Panc1 (cell line): ENCODE results near the gene MANF. TPM values are rescaled to one million over a fixed set of nuclear protein-coding genes. Genes with fewer than 3 reads are reported as not detected.
A peak's percentile ranks its signal among the peaks of the same experiment; 100 is the strongest.

Source experiments
- ATAC-seq: fragments of 200-7000 bp; cut with Tn5 transposase; 2 replicates; pipeline ENCODE4 v1.9.1; 2020; ENCODE audit warnings: mild to moderate bottlenecking, moderate library complexity
- BruUV-seq: library from RNA; stranded (reverse); fragments of 400-500 nt; replicated peaks from 2 replicates; lab custom pipeline; 2021; lab: Mats Ljungman, UMichigan
- CTCF ChIA-PET: fragments of 300-600 bp; sonication (Branson Sonifier 250); formaldehyde crosslinking; loops from one replicate; lab custom pipeline; 2022; ENCODE audit warnings: antibody characterized with exemption; lab: Charles Lee
- POLR2A ChIA-PET: fragments of 300-600 bp; sonication (Branson Sonifier 250); formaldehyde crosslinking; loops from one replicate; lab custom pipeline; 2022; ENCODE audit warnings: antibody characterized with exemption; lab: Charles Lee
- DNase-seq: peaks from one replicate; pipeline ENCODE4 v3.0.0-alpha.2; 2010; ENCODE audit warnings: low read depth, low spot score
- H3K27ac ChIP-seq: 2 replicates; pipeline ENCODE4 v1.5.1; 2011; ENCODE audit warnings: mild to moderate bottlenecking, low read length, inconsistent platforms
- H3K27me3 ChIP-seq: fragments of 200-500 bp; sonication (Bioruptor generic); 2 replicates; pipeline ENCODE4 v1.6.0; 2014; ENCODE audit warnings: low read length, inconsistent platforms; ENCODE audit not compliant: control insufficient read depth, insufficient read depth
- H3K36me3 ChIP-seq: fragments of 200-500 bp; sonication (Bioruptor generic); 2 replicates; pipeline ENCODE4 v1.5.1; 2014; ENCODE audit warnings: inconsistent platforms, mild to moderate bottlenecking, low read length, moderate library complexity; ENCODE audit not compliant: control insufficient read depth, insufficient read depth
- H3K4me1 ChIP-seq: 2 replicates; pipeline ENCODE4 v1.5.1; 2011; ENCODE audit warnings: inconsistent platforms, mild to moderate bottlenecking, low read length, moderate library complexity; ENCODE audit not compliant: control insufficient read depth, insufficient read depth
- H3K4me3 ChIP-seq, 2 experiments: 2 replicates each; pipeline ENCODE4 v1.5.1; 2011 to 2012; ENCODE audit warnings: low read depth in 2 of 2, low read length in 2 of 2, mild to moderate bottlenecking in 2 of 2, inconsistent platforms in 1 of 2, moderate library complexity in 1 of 2
- H3K9me3 ChIP-seq: fragments of 200-500 bp; sonication (Bioruptor generic); 2 replicates; pipeline ENCODE4 v1.5.1; 2014; ENCODE audit warnings: low read depth, mild to moderate bottlenecking, inconsistent platforms, low read length, moderate library complexity; ENCODE audit not compliant: control insufficient read depth, insufficient read depth
- POLR2AphosphoS5 ChIP-seq: IDR thresholded peaks from 2 replicates; pipeline ENCODE4 v1.6.1; 2012; ENCODE audit warnings: mild to moderate bottlenecking, low read depth, low read length, moderate library complexity
- REST ChIP-seq, 2 experiments: IDR thresholded peaks; 2 replicates each; pipeline ENCODE4 v1.6.1; 2011 to 2012; ENCODE audit warnings: low read depth in 2 of 2, control low read depth in 1 of 2, low read length in 1 of 2, mild to moderate bottlenecking in 1 of 2, moderate library complexity in 1 of 2; ENCODE audit not compliant: insufficient read depth in 1 of 2
- SIN3A ChIP-seq: IDR thresholded peaks from 2 replicates; pipeline ENCODE4 v1.6.1; 2012; ENCODE audit warnings: low read depth, mild to moderate bottlenecking, low read length, moderate library complexity, borderline replicate concordance; ENCODE audit not compliant: insufficient read depth
- TCF7L2 ChIP-seq: IDR thresholded peaks from 2 replicates; pipeline ENCODE4 v1.6.1; 2011; ENCODE audit warnings: mild to moderate bottlenecking, low read depth, low read length, inconsistent platforms
- in situ Hi-C: cut with HindIII; loops from 2 replicates; pipeline ENCODE4 v1.10.0; 2016; ENCODE audit warnings: low sequenced_read_pairs, low pct_unique_long_range_greater_than_20kb
- intact Hi-C: fragments of 100-400 bp; cut with micrococcal nuclease; formaldehyde crosslinking; loops from one replicate; pipeline ENCODE4 v1.10.0; 2022; ENCODE audit not compliant: unreplicated experiment
- total RNA-seq: library from RNA; stranded (reverse); gene quantifications from one replicate; pipeline ENCODE4 v1.2.1, GENCODE V29; 2021; ENCODE audit not compliant: unreplicated experiment
- TF ChIP-seq, protein P1 (sequence below): fragments of 450-650 bp; IDR thresholded peaks from 2 replicates; pipeline ENCODE4 v1.5.1; 2017; ENCODE audit warnings: mild to moderate bottlenecking

MANF gene
- total RNA-seq, 1 experiment from 2014 or later: 69.9 TPM

DNA sequence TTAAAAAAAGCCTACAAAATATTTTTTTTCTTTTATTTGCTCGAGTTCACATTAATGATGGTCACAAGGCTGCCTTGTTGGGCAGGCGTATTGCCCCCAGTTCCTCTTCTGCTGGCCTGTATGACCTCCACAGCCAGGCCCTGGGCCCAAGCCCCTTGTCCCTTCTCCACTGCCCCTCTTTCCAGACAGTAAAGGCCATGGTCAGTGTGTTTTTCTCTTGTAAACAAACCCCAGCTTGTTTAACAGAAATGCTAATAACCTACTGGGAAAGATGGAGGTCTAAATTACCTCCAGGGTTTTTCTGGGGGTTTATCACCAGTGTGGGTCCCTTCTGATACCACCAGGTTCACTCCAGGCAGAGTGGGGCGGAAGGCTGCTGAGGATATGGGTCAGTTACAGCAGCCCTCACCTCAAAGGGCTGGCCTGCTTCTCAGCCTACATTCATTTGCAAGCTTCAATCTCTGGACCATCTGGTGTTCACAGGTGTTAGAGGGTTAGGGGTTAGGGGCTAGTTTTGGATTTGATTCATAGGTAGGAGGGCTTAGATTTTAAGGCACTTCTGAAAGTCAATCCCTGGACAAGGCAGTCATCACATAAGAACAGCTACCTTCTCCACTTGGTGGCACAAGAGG is 2.0 kb upstream of the MANF start:
- Histone ChIP-seq H3K4me1 (peaks cover 14% of the 10 kb centered on the region), H3K9me3 (no peaks in the 10 kb centered on the region), H3K36me3 (no peaks in the 10 kb centered on the region; the same call in none of the 2 replicates), H3K4me3 (no peak overlapping the region), H3K27me3 (no peaks in the 10 kb centered on the region), H3K27ac (no peak overlapping the region)
- DNase-seq (no peak), ATAC-seq (no peak)
- TF ChIP-seq TCF7L2 (no peak), REST (IDR thresholded peaks at IDR 0.05; ENCODE audit: insufficient read depth in 1 of 2, low read depth in 2 of 2, low read length in 1 of 2) (no peak), SIN3A (no peak), POLR2AphosphoS5 (no peak)
- TF ChIP-seq, protein P1, sequence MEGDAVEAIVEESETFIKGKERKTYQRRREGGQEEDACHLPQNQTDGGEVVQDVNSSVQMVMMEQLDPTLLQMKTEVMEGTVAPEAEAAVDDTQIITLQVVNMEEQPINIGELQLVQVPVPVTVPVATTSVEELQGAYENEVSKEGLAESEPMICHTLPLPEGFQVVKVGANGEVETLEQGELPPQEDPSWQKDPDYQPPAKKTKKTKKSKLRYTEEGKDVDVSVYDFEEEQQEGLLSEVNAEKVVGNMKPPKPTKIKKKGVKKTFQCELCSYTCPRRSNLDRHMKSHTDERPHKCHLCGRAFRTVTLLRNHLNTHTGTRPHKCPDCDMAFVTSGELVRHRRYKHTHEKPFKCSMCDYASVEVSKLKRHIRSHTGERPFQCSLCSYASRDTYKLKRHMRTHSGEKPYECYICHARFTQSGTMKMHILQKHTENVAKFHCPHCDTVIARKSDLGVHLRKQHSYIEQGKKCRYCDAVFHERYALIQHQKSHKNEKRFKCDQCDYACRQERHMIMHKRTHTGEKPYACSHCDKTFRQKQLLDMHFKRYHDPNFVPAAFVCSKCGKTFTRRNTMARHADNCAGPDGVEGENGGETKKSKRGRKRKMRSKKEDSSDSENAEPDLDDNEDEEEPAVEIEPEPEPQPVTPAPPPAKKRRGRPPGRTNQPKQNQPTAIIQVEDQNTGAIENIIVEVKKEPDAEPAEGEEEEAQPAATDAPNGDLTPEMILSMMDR: no peak
- no TSS peak for BruUV-seq
- intact Hi-C loops (no loop called here), in situ Hi-C loops (no loop called here)
- CTCF ChIA-PET: no interaction called here
- POLR2A ChIA-PET: no interaction called here

DNA sequence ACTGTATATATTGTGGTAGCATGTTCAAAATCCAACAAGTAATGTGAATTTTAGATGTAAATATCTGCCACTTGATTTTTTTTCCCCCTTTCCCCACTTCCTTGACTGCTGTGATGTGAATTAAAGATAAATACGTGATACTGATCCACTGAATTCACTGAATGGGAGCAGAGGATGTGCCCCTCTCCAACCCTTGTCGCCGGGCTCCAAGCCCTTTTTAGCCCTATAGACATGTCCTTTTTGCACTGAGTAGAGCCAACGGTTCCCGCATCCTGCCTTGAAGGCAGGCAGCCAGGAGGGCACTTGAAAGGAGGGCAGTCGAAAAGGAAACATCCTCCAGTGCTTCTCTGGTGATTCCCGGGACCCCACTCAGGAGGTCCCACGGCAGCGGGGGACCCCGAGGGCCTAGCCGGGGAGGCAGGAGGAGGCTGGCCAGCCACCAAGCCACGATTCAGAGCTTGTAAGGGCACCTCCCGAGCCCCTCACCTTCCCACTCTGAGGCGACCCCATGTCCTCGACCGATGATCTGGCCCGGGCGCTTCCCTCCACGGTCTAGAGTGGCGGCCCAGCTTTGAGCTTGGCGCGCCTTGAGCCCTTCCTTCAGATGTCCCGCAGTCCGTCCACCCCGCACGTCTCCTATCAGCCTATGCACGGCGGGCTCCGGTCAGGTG is 901 bp upstream of the MANF start:
- CTCF ChIA-PET: no interaction called here

More for the DNA sequence above, 901 bp upstream of the MANF start:
- H3K27ac ChIP-seq: peak overlapping the region; percentile 91
- TSS peak; percentile 91 for BruUV-seq
- peaks cover 22% of the 10 kb centered on the region for H3K4me1 ChIP-seq
- intact Hi-C loops (no loop called here), in situ Hi-C loops (no loop called here)
- DNase-seq: no peak
- POLR2A ChIA-PET: no interaction called here
- peak; percentile 41 for ATAC-seq
- H3K27me3 ChIP-seq: no peaks in the 10 kb centered on the region
- H3K9me3 ChIP-seq: no peaks in the 10 kb centered on the region
- H3K36me3 ChIP-seq: peaks cover 3% of the 10 kb centered on the region
- peak overlapping the region; percentile 87 to 89 for H3K4me3 ChIP-seq
- TF ChIP-seq SIN3A (no peak), TCF7L2 (no peak)
